Hepatocyte (in vitro differentiated cells): ENCODE data around the gene GGT7. TPM values are rescaled to one million over a fixed set of nuclear protein-coding genes. Genes with fewer than 3 reads are reported as not detected.
"Not testable (repeated sequence)": the region's sequence is repeated elsewhere in the genome, so short reads cannot be mapped to it uniquely, and the experiment has no call there.

Experiments
- DNase-seq: peaks from one replicate; pipeline ENCODE4 v3.0.0-alpha.2; 2016; ENCODE audit warnings: low spot score
- H2AFZ ChIP-seq: fragments of 200-600 bp; sonication (generic); 2 replicates; pipeline ENCODE4 v1.6.0; 2016; ENCODE audit warnings: antibody characterized with exemption, mild to moderate bottlenecking
- H3K27ac ChIP-seq: fragments of 200-600 bp; sonication (generic); 2 replicates; pipeline ENCODE4 v1.5.1; 2016; ENCODE audit warnings: mild to moderate bottlenecking
- H3K27me3 ChIP-seq: fragments of 200-600 bp; sonication (generic); 2 replicates; pipeline ENCODE4 v1.6.1; 2016
- H3K36me3 ChIP-seq: fragments of 200-600 bp; sonication (generic); replicated peaks from 2 replicates; pipeline ENCODE4 v1.5.1; 2016; ENCODE audit warnings: low read depth; ENCODE audit not compliant: insufficient read depth
- H3K4me1 ChIP-seq: fragments of 200-600 bp; sonication (generic); 2 replicates; pipeline ENCODE4 v1.5.1; 2016; ENCODE audit warnings: mild to moderate bottlenecking, moderate library complexity; ENCODE audit not compliant: insufficient read depth
- H3K4me2 ChIP-seq: fragments of 200-600 bp; sonication (generic); 2 replicates; pipeline ENCODE4 v1.6.0; 2016
- H3K4me3 ChIP-seq: fragments of 200-600 bp; sonication (generic); 2 replicates; pipeline ENCODE4 v1.5.1; 2016; ENCODE audit warnings: mild to moderate bottlenecking
- H3K79me2 ChIP-seq: fragments of 200-600 bp; sonication (generic); 2 replicates; pipeline ENCODE4 v1.6.0; 2017; ENCODE audit warnings: mild to moderate bottlenecking
- H3K9me2 ChIP-seq: fragments of 200-600 bp; sonication (generic); replicated peaks from 2 replicates; pipeline ENCODE4 v1.6.0; 2017; ENCODE audit warnings: mild to moderate bottlenecking; ENCODE audit not compliant: insufficient read depth
- H3K9me3 ChIP-seq: fragments of 200-600 bp; sonication (generic); 2 replicates; pipeline ENCODE4 v1.5.1; 2016; ENCODE audit warnings: low read depth, mild to moderate bottlenecking
- H4K20me1 ChIP-seq: fragments of 200-600 bp; sonication (generic); 2 replicates; pipeline ENCODE4 v1.6.0; 2016; ENCODE audit warnings: mild to moderate bottlenecking; ENCODE audit not compliant: insufficient read depth, poor library complexity, severe bottlenecking
- EZH2 ChIP-seq: fragments of 200-600 bp; sonication (generic); IDR thresholded peaks from 2 replicates; pipeline ENCODE4 v1.6.1; 2016; ENCODE audit warnings: antibody characterized with exemption, mild to moderate bottlenecking, borderline replicate concordance
- EZH2phosphoT487 ChIP-seq: fragments of 200-600 bp; sonication (generic); IDR thresholded peaks from one replicate; pipeline ENCODE4 v1.6.1; 2018; ENCODE audit warnings: antibody characterized with exemption, mild to moderate bottlenecking, low read depth, moderate library complexity; ENCODE audit not compliant: unreplicated experiment, severe bottlenecking
- WGBS: methylation state at CpG from one replicate; pipeline ENCODE4 v1.1.6; 2016; ENCODE audit warnings: low lambda C conversion rate; ENCODE audit errors: missing lambda C conversion rate; 5-methylcytosine and 5-hydroxymethylcytosine counted together
- polyA plus RNA-seq: library from polyadenylated mRNA; unstranded; fragments of >200 nt; fragmentation: Nextera tagmentation; extraction: Ambion mirVana; gene quantifications from 2 replicates; pipeline ENCODE4 v1.2.1, GENCODE V29; 2016
- total RNA-seq: library from RNA; depleted of rRNA; stranded (reverse); fragments of >200 nt; gene quantifications from 2 replicates; pipeline ENCODE4 v1.2.3, GENCODE V29; 2014
- TF ChIP-seq, protein P1 (sequence below): fragments of 200-600 bp; sonication (generic); IDR thresholded peaks from 2 replicates; pipeline ENCODE4 v1.5.1; 2016; ENCODE audit warnings: antibody characterized with exemption, mild to moderate bottlenecking; ENCODE audit not compliant: poor library complexity

The GGT7 gene
- total and polyA plus RNA-seq, 2 experiments from 2014 or later, result 9.8 to 18.2 TPM

DNA sequence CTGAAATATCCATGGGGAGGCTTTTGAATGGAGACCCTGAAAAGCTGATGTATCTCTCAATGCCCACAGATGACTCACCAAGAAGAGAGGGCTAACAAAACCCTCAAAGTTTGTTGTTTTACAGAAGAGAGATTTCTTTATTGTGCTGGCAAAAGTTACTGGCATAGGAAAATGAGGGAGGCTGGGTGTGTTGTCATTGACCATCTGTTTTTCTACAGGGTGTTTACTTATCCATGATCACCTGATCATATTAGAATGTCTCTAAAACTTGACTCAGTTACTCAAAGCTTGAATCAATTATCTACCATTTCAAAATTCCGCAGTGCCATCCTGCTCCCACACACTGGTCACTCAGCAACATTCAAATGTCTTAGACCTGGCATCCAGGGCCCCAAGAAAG lies 57.0 kb downstream of the GGT7 start:
- Histone ChIP-seq H3K4me1 (no peaks in the 10 kb centered on the region), H3K4me2 (no peak overlapping the region)

DNA sequence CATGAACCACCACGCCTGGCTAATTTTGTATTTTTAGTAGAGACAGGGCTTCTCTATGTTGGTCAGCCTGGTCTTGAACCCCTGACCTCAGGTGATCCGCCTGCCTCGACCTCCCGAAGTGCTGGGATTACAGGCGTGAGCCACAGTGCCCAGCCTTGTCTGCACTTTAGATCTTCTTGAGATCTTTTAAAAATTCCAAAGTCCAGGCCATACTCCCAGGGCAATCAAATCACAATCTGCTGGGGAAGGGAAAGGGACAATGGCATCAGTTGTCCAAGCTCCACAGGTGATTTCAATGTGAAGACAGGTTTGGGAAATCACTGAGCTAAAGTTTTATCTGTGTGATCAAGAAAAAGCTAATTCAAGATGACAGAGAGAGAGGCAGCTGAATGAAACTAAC lies 64.1 kb downstream of the GGT7 start:
- no peak for DNase-seq
- H2AFZ ChIP-seq, result no peak overlapping the region
- no peak overlapping the region for H3K27ac ChIP-seq
- no peak overlapping the region for H3K4me3 ChIP-seq
- no peaks in the 10 kb centered on the region for H3K9me3 ChIP-seq
- TF ChIP-seq EZH2phosphoT487, result no peak
- no peak for TF ChIP-seq EZH2
- H3K4me2 ChIP-seq, result no peak overlapping the region
- no peaks in the 10 kb centered on the region for H3K4me1 ChIP-seq
- 90% methylated on average over 5 of the region's 5 CpGs for WGBS
- H3K9me2 ChIP-seq, result no peaks in the 10 kb centered on the region
- no peaks in the 10 kb centered on the region for H3K36me3 ChIP-seq
- H4K20me1 ChIP-seq, result peaks cover 44% of the 10 kb centered on the region
- H3K79me2 ChIP-seq, result peaks cover 95% of the 10 kb centered on the region
- H3K27me3 ChIP-seq, result no peaks in the 10 kb centered on the region

More for the DNA sequence above, 57.0 kb downstream of the GGT7 start:
- no peak for DNase-seq
- Histone ChIP-seq H2AFZ (no peak overlapping the region), H4K20me1 (peaks cover 80% of the 10 kb centered on the region), H3K9me2 (no peaks in the 10 kb centered on the region), H3K36me3 (no peaks in the 10 kb centered on the region), H3K27ac (no peak overlapping the region), H3K27me3 (no peaks in the 10 kb centered on the region), H3K79me2 (peaks cover 98% of the 10 kb centered on the region), H3K4me3 (no peak overlapping the region), H3K9me3 (no peaks in the 10 kb centered on the region)
- WGBS, result 89% methylated on average over 1 of the region's 1 CpG
- TF ChIP-seq, protein P1, sequence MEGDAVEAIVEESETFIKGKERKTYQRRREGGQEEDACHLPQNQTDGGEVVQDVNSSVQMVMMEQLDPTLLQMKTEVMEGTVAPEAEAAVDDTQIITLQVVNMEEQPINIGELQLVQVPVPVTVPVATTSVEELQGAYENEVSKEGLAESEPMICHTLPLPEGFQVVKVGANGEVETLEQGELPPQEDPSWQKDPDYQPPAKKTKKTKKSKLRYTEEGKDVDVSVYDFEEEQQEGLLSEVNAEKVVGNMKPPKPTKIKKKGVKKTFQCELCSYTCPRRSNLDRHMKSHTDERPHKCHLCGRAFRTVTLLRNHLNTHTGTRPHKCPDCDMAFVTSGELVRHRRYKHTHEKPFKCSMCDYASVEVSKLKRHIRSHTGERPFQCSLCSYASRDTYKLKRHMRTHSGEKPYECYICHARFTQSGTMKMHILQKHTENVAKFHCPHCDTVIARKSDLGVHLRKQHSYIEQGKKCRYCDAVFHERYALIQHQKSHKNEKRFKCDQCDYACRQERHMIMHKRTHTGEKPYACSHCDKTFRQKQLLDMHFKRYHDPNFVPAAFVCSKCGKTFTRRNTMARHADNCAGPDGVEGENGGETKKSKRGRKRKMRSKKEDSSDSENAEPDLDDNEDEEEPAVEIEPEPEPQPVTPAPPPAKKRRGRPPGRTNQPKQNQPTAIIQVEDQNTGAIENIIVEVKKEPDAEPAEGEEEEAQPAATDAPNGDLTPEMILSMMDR, result no peak
- no peak for TF ChIP-seq EZH2
- TF ChIP-seq EZH2phosphoT487, result no peak

DNA sequence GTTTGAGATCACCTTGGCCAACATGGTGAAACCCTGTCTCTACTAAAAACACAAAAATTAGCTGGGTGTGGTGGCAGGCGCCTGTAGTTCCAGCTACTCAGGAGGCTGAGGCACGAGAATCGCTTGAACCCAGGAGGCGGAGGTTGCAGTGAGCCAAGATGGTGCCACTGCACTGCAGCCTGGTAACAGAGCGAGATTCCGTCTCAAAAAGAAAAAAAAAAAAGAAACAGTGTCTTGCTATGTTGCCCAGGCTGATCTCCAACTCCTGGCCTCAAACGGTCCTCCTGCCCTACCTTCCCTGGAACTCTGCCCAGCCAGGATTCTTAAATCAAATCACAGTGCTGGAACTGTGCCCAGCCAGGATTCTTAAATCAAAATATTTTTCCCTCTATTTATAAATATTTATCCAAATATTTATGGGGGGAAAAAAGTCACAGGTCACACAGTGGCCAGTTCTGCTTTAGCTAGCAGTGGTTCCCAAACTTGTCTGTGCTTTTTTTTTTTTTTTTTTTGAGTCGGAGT lies 64.7 kb downstream of the GGT7 start:
- Histone ChIP-seq H4K20me1 (peaks cover 48% of the 10 kb centered on the region), H3K79me2 (peaks cover 95% of the 10 kb centered on the region)
- not testable (repeated sequence) for H3K27ac ChIP-seq, DNase-seq, H3K36me3 ChIP-seq, H3K4me3 ChIP-seq, H3K9me3 ChIP-seq, H2AFZ ChIP-seq, H3K4me1 ChIP-seq, H3K4me2 ChIP-seq, H3K9me2 ChIP-seq, H3K27me3 ChIP-seq
- WGBS, result 96% methylated on average over 8 of the region's 8 CpGs

DNA sequence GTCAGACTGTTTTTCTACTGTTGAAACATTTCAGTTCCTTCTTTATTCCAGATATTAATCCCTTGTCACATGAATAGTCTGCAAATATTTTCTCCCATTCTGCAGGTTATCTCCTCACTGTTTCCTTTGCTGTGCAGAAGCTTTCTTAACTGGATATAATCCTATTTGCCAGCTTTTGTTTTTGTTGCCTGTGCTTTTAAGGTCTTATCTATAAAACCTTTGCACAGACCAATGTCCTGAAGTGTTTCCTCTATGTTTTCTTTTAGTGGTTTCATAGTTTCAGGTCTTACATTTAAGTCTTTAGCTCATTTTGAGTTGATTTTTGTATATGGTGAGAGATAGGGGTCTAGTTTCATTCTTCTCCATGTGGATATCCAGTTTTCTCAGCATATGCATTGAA lies 66.4 kb downstream of the GGT7 start:
- no peak for DNase-seq
- Histone ChIP-seq H3K4me3 (no peak overlapping the region), H2AFZ (no peak overlapping the region), H3K9me2 (no peaks in the 10 kb centered on the region), H3K27me3 (no peaks in the 10 kb centered on the region), H3K27ac (no peak overlapping the region), H3K9me3 (no peaks in the 10 kb centered on the region), H4K20me1 (peaks cover 43% of the 10 kb centered on the region), H3K79me2 (peaks cover 95% of the 10 kb centered on the region), H3K4me2 (no peak overlapping the region), H3K36me3 (no peaks in the 10 kb centered on the region), H3K4me1 (no peaks in the 10 kb centered on the region)
- TF ChIP-seq EZH2phosphoT487, result no peak
- TF ChIP-seq, protein P1, result no peak
- no peak for TF ChIP-seq EZH2
